ENCODE measurements around the gene AIFM1.
A peak's percentile ranks its signal among the peaks of the same experiment; 100 is the strongest.

The AIFM1 gene

GRCh38 chrX:130170752-130171445, 5.3 kb upstream of the AIFM1 start:
- peak; percentile 71 to 72 for DNase-seq

GRCh38 chrX:130167040-130167439, 1.4 kb upstream of the AIFM1 start:
- DNase-seq: no peak

DNA sequence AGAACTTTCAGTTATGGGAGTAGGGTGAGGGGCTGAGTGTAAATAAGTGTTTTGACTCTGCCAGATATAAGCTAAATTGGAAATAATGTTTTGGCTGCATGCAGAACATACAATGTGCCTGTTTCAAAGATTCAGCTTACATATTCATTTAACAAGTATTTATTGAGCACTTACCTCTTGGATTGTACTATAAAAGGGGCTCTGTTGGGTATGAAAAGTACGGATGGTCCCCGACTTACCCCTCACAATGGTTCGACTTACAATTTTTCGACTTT, 799 bp upstream of the AIFM1 start:
- no peak for DNase-seq

GRCh38 chrX:130165181-130165702, 399 bp downstream of the AIFM1 start:
- DNase-seq: no peak

- DNase-seq: no peak
These were observed 2.2 kb downstream of the AIFM1 start for GRCh38 chrX:130163398-130163797.

DNA sequence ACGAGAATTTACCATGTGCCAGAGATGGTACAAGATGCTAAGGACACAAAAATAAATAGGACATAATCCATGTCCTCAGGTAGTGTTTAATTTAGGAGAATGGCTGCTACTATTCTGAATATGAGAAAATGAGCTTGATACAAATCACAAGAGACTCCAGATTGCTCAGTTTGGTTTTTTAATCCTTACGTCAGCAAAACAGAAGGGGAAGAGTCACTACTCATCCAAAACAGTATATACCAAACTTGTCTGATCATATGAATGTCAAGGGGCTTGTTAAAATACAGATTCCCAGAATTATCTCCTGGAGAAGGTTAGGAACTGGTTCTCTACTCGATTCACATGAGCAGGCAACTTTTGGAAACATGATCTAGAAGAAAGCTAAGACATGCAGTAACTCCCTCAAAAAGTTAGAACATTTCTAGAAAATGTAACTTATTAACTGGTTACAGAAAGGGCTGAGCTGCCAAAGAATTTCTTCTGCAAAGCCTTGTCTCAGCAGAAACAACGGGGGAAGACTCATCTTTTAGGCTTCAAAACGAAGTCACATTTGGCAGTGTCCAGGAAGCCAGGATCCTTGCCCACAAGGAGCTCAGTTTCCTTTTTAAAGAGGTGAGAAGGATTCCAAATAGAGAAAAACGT, 3.4 kb downstream of the AIFM1 start:
- DNase-seq: no peak

DNA sequence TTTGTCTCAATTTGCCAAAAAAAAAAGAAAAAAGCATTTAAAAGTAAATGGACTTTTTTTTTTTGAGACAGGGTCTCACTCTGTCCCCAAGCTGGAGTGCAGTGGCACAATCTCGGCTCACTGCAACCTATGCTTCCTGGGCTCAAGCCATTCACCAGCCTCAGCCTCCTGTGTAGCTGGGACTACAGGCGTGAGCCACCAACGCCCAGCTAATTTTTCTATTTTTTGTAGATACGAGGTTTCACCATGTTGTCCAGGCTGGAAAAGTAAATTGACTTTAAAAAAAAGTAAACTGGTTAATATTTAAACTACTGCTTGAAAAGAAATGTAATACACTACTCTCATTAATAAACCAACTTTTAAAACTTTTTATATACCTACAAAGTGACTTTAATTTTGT, 5.9 kb downstream of the AIFM1 start:
- DNase-seq: no peak

- DNase-seq: no peak
These were observed 7.3 kb downstream of the AIFM1 start for GRCh38 chrX:130158311-130158710.

DNA sequence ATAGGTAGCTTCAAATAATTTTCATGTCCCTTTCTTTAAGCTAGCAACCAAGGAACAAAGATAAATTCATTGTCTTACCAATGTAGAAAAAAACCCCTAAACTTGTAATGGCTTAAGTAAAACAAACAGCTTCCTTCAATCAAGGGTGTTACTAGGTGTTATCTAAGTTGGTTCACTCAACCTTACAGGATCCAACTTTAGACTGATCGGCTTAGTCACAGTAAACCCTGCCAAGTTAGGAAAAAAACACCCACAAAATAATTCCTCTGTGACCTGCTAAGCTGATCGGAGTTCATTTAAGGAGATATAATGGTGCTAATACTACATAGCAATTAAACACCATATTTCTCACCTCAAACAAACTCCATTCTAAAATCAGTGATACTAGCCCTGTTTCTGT, 10.1 kb downstream of the AIFM1 start:
- DNase-seq: no peak

DNA sequence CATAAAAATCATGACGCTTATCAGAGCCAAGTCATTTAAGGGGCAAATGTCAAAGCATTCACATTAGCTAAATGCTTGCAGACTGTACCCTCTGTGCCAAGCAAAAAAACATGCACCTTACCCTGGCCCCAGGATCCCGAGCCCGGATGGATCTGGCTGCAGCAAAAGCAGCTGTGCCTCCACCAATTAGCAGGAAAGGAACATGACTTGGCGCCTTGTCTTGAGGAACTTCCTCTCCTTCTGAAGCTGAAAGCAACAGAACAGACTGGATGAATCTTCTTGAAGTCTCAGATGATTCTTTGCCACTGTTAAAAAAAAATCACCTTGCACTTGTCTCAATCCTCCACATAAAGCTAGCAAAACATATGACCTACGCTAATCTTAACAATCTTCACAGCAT, 18.0 kb downstream of the AIFM1 start:
- DNase-seq: no peak

- DNase-seq: no peak
These were observed 20.5 kb downstream of the AIFM1 start for GRCh38 chrX:130145123-130145522.

- DNase-seq: no peak
These were observed 21.1 kb downstream of the AIFM1 start for GRCh38 chrX:130144509-130144908.

DNA sequence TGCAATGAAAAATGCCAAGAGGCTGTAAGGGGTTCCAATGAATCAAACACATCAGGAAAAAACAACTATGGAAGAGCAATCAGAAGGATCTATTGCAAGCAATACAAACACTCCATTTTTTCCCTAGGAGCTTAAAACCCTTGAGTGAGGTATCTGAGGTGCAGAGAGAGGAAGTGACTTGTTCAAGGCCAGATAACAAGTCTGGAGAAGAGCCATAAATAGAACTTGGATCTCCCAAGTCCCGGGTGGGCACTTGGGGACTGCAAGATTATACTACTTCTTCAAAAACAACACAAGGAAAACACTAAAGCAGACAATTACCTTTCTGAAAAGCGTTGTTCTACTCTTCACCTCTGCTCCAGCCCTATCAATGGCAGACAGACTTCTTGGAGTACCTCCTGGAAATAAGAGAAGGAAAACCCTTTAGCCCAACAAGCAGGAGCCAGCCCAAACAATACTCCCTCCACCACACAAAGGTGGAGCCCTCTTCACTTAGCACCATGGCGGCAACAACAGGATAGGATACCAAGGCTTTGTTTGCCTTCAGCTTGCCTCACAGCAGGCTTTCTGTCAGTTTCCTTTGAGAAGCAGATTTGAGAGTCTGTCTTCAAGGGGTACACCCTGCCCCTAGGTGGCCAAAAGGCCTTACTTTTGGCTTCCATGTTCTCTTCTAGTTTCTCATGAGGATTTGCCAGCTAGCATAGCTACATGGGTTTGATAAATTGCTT, 26.0 kb downstream of the AIFM1 start:
- DNase-seq: no peak

GRCh38 chrX:130136961-130137360, 28.7 kb downstream of the AIFM1 start:
- DNase-seq: no peak

- no peak for DNase-seq
These were observed 29.1 kb downstream of the AIFM1 start for GRCh38 chrX:130136496-130136895.

DNA sequence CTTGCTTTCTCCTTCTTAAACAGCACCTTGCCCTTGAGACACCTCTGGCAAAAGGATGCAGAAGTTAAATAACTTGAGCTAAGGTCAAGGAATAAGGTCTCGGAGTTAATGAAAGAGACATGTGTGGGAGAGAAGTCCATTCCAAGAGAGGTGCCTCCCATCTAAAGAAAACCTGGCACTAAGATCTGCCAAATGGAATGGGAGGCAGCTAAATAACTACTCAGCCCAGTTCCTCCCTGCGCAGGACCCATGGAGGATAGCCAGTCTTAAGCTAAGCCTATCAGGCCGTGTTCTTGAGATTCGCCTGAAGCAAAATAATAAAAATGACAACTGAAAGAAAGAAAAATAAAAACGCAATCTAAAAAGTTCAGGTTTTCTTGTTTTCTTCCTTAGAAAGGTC, 34.7 kb downstream of the AIFM1 start:
- no peak for DNase-seq

- DNase-seq: no peak
These were observed 40.4 kb downstream of the AIFM1 start for GRCh38 chrX:130125091-130125874.

DNA sequence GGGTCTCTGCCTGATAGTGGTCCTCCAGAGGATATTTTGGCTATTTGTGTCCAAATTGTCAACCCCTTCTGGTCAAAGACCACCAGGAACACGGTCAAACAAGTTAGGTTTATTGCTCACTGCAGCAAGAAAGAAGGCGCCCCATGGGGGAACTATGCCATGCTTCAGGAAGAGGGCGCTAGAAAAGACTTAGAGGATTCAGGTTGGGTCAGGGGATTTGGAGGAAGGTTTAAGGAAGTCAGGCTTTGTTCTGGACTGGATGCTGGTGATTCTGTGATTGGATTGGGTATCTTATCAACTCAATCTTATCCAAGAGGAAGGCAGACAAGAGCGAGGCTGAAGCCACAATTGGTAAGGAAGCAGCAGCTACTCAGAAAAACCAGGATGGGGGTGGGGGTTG, 41.1 kb downstream of the AIFM1 start:
- no peak for DNase-seq

DNA sequence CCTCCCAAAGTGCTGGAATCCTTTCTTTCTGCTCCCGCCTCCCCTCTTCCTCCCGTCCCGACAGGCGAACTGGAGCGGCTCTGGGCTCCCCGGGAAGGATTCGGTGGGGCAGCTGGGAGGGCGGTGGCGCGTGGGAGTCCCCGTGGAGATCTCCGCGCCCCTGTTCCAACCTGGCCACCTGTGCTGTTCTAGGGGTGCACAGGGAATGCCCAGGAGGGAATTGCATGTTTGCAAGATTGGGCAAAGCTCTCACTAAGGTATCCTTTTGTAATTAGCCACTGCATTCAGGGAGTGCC, 44.2 kb downstream of the AIFM1 start:
- no peak for DNase-seq

- peak; percentile 62 to 68 for DNase-seq
These were observed 44.7 kb downstream of the AIFM1 start for GRCh38 chrX:130120746-130121504.

GRCh38 chrX:130120321-130120731, 45.3 kb downstream of the AIFM1 start:
- no peak for DNase-seq

DNA sequence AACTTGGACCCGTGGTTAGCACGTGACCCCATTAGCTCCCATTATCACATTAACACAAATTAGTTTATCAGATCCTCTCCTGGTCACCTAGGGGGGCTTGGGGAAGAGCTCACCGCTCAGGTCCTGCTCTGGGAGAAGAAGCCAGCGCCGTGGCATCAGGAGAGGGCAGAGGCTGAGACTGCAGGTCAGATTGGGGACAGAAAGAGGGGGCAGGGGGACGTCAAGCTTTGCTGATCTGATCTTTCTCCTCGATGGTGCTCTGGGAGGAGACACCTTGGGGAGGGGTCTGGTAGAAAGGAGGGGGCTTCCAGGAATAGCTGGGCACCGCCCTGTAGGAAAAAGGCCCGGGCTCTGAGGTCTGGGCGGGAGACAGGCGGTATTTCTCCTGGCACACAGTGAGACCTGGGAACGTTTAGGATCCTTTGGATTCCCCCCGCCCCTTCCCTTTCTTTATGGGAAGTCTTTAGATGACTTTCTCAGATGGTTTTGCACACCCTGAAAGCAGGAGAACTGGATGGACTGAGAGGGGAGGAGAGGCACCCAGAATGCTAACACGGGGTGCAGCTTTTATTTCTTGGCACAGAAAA, 46.2 kb downstream of the AIFM1 start:
- DNase-seq: no peak

Measured in CD4-positive, alpha-beta T cell treated with Interleukin-1 beta for 1 hour (primary cell).